HG03159 (cell line): ENCODE results near the gene GRIK4.

Experiments used
- ATAC-seq: cut with Tn5 transposase; IDR thresholded peaks from one replicate; pipeline ENCODE4 v1.9.1; 2021; ENCODE audit warnings: mild to moderate bottlenecking, moderate library complexity; ENCODE audit not compliant: unreplicated experiment

The GRIK4 gene

DNA sequence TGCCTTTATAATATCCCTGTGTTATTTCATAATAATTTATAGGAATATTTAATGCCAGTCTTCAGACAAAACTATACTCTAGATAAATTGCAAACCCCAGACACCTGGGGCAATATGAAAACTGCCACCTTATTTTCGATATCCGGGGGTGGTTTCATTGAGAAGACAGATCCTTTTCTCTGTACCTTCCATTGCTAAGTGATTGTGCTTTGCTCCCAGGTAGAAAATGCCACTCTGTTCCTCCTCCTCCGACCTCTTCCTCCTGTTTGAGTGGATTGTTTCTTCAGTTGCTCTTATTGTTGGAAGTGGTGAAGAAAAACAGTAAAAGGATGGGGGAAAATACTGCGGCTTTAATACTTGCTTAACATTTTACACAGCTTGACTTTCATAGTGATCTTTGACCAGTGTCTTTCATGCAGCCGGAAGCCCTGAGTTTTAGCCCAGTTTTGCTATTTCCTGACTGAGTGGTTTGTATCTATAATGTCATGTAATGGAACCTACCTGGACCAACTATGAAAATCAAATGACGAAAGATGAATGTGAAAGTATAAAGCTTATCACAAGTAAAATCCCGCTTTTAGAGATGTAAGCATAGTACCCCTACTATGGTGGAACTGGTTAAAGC is 5.6 kb upstream of the GRIK4 start:
- ATAC-seq: no peak

DNA sequence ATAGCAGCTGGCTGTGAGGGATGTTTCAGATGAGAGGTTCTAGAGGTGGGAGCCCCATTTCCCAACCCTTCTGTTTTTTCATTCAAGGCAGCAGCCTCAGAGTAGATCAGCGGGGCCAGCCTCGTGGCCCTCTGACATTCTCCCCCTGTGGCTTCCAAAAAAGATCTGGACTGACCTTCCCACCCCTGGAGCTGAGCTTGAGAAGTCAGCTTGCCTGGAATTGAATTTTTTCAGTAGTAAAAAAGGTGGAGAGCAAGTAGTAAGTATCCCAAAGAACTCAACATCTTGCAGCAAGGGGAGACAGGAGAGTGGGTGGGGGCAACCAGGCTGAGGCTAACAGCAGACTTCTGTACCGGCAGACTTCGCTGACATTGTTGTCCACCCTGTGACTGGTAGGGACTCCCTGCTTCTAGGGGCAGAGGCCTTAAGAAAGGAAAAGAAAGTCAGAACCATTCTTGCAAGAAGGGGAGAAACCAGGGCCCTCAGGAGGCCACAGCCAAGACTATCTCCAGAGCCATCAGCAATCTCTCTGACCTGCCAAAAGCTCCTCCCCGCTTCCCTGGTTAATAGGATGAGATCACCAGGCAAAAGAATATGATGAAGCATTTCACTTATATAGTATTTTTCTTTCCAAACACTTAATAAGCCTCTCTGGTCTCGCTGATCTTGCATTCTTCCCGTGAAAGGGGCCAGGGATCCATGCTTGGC is 2.0 kb upstream of the GRIK4 start:
- no peak for ATAC-seq

DNA sequence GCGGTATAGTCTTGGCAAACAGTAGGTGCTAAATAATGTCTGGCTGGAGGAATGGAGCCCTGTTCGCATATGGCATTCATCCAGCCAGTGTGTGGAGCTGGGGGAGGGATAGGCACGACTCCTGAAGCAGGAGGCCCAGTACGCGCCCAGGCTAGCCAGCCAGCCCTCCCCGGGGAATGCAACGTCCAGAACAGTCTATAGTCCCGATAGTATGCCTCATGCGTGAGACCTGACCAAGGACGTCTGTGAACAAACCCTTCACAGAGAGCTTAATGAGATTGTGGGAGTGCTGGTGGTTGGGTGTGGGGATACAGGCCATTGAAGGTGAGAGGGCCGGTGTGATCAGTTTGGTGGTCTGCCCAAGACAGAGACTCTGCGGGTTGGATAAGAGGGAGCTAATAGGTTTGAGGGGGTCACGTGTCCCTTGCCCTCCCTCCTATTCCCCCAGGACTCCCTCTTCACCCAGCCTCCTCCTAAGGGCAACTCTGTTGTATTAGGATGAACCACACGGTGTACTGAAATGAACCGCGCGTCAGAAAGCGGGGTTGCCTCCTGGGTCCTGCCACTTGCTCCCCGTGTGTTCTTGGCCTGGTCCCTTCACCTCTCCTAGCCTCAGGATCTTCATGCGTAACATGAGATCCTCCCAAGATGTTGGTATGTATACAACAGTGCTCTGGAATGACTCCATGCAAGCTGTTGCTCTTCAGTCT is 987 bp upstream of the GRIK4 start:
- no peak for ATAC-seq

DNA sequence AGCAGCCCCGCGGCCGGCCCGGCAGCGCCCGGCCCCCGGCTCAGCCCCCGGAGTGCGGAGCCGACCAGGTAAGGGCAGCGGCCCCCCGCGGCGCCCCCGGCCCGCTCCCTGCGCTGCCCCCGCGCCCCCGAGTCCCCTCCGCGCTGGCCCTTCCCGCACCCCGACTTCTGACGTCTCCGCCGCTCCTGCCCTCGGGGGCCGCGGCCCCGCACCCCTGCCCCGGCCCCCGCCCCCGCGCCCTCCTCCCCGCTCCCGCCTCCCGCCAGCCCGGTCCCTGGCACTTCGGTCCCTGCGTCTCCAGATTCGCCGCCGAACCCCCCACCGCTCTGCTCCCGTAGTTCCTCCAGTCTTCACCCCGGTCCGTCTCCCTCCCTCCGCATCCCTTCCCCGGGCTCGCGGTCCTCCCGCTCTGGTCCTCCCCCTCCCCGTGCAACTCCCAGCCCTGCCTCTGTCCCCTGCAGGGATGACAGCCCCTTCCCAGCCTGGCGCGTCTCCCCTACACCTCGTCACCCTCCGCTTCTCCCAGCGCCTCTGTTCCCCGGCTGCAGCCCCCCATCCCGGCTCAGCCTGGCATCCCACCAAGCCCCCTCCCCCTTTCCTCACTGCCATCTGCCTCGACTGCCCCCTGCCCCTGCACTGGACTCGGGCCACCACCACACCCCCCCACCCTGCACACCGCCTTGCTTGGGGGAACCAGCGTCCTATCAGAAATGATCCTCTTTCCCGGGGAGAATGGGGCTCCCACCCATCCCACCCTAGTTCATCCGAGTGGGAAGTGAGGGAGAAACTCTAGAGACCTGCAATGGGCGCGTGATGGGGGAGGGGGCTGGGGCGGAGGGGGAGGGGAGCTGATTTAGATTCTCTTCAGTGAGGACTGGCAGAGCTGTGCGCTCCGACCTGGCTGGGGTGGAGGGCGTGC is 531 bp downstream of the GRIK4 start:
- no peak for ATAC-seq

DNA sequence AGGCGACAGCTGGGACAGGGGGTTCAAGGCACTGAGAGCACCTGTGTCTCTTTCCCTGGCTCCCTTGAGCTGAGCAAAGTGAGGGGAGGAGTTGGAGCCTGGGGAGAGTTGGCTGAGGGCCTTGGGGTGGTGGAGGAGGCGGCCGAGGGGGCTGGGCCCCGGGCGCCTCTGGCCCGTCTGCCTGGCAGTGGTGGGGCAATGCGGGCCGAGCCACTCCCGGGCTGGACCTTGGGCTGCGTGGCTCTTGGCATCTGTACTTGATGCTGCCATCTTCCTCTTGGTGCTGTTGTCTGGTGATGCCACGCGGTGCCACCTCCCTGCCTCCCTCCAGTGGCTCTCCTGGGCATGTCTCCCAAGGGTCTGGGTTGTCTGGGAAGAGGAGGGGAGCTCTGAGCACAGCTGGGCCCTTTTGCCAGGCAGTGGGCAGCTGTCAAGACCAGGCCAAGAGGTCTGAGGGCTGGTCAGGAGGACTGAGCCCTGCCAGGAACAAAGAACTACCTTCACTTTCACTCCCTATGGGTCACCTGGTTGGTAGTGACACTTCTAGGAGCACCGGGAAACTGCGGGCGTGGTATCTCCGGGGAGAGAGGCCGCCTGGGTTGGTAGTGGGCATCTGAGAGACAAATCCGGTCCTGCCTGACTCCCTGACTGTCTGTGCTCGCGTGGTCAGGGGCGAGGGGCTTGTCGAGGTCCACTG is 1.3 kb downstream of the GRIK4 start:
- ATAC-seq: no peak

DNA sequence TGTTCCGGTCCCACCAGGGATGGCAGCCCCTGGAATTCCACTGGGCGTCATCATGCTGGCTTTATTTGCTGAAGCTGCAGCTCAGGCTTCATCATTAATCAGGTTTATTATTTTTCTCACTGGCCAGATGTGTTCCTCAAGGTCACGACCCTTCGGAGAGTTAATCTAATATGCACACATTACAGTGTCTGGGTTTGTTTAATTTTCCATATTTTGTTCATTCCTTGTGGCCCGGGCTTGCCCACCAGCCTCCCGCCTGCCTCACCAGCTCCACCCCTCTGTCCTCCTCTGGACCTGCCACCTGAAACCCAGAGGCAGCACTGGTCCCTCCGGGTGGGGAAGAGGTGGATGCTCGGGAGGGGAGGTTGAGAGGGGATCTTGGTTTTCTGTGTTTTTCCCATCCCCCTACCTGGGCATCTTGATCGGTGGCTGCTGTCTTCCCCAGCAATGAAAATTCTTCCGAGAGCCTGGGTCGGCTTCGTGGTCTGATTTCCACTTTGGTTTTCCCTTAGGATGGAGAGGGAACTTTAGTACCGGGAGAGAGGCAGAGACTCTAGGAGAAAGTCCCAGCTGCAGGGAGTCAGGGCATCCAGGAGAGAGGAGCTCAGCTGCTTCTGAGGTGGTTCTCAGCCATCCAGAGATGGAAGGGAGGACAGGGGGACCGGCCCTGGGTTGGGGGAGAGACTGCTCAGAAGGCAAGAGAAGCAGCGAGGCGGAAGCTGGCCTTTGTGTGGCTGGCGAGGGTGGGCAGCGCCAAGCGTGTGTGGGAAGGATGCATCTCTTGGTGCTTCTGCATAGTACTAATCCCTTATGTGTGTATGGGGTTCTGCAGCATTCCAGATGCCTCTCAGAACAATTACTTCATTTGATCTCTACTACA is 2.1 kb downstream of the GRIK4 start:
- ATAC-seq: no peak

DNA sequence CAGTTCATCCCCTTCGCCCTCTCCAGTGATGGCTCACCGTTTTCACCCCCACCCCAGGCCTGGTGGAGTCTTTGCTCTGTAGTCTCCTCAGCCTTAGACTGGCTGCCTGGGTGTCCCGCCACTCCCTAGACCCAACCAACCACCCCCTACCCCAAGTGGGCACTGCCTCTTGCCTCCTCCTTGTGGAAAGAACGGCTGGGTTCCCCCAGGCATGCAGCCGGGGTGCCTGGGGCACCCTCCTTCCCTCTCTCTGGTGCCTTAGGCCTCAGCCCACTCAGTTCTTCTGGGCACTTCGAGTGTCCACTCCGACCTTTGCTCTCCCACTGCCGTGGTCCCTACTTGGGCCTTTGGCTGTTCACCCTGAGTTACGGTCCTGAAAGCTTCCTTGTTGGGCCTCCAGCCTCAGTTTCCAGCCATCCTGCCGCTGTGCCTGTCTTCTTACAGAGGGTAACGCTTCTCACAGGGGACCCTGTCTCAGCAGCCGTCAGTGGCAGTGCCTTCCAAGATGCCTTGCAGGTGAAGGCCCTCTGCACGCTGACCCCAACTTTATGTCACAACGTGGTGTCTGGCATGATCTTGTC is 3.1 kb downstream of the GRIK4 start:
- ATAC-seq: no peak

DNA sequence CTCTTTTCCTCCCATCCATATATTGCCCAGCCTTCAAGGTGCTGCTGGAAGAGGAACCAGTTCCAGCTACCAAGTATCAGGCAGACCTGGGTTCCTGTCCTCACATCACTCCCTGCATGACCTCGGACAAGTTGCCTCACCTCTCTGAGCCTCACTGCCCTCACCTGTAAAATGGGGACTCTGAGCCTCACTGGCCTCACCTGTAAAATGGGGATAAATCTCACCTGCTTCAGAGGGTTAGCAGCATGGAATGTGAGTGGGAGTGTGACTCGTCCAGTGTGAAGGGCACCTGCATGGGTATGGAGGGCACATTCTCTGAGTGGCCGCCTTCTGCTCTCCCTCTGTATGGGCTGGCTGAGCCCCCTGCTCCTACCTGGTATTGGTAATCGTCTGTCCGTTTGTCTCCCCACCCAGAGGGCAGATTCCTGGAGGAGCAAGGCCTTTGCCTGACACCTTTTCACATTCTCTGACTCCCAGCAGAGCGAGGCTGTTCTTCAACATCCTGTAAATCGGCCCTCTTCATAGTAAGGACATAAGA is 3.7 kb downstream of the GRIK4 start:
- ATAC-seq: no peak

DNA sequence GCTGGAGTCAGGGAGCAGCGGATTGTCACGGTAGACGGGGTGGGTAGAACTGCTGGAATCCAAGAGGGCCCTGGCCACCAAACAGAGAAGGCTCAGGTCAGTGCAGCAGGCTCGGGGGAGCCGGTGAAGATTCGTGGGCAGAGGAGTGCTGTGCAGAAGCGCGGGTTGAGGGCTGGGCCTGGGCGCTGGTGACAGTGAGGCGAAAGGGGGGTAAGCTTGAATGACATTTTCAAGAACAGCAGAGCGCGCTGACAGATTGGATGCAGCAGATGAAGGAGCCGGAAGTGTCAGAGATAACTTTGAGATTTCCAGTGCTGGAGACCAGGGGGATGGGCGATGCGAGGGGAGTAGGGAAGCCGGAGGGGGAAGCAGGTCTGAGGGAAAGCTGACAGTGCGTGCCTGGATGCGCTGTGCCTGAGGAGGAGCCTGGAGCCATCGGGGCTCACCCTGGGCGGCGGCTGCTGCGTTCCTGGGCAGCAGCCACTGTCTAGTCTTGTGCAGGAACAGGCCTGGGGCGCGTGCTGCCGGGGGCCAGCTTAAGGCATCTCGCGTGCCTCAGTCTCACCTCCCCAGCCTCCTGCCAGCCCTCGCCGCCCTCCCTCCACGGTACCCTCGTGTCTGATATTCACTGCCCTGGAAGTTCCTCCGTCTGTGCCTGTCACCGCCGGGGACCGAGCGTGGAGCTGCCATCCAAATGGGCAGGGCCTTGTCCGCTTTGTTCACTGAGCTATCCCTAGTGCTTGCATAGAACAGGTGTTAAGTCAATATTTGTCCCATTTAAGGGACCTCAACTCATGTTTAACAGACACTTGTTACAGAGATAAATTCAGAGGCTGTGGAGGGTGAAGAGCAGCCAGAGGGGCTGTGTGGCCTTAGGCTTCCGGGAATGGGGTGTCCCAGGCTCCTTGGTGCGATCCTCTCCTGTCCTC is 5.2 kb downstream of the GRIK4 start:
- no peak for ATAC-seq

DNA sequence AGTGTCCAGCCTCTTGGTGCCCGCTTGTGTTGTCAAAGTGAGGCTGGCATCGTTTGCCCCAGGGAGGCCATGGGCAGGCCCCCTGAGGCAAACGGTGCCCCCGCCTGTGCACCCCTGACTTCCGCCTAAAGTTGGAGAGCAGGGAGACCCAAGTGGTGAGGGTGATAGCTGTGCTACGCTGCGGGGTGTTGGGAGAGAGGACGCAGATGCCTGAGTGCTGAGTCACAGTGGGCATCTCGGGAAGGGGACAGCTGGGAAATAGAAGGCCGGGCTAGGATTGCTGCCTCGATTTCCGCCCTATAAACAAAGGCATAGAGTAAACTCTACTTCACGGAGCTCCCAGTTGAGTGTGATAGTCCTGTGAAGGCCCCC is 5.8 kb downstream of the GRIK4 start:
- ATAC-seq: no peak

DNA sequence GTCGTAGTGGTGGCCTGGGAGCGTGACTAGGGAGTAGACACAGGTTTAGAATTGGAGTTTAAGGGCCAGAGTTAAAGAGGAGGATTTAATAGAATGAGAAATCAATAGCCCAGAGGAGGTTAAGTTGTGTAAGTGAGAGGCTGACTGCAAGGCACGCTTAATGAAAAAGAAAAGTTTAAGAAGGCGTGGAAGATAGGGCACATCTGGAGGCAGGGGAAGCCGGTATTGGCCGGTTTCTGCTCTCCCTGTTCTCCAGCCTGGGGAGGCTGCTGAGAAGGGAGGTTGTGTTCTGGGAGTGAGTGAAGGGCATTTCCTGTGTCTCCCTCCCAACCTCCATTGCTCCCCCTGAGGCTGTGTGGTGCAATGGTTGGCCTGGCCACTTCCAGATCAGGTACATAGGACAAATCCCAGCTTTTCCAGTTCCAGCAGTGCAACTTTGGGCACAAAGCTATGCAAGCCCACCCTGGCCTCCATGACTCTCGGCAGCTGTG is 6.3 kb downstream of the GRIK4 start:
- ATAC-seq: no peak

DNA sequence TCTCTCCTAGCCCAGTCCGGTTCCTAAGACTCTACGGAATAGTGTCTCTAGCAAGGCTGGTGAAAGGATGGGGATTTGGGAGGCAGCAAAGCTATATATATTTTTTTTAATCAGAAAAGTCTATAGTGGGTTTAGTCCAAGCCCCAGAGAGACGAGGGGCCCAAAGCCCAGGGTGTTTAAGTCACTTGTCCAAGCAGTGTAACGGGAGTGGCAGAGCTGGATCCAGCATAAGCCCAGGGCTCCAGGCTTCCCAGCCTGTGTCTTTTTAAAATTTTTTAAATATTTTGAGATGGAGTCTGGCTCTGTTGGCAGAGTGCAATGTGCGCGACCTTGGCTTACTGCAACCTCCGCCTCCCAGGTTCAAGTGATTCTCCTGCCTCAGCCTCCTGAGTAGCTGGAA is 6.8 kb downstream of the GRIK4 start:
- no peak for ATAC-seq

DNA sequence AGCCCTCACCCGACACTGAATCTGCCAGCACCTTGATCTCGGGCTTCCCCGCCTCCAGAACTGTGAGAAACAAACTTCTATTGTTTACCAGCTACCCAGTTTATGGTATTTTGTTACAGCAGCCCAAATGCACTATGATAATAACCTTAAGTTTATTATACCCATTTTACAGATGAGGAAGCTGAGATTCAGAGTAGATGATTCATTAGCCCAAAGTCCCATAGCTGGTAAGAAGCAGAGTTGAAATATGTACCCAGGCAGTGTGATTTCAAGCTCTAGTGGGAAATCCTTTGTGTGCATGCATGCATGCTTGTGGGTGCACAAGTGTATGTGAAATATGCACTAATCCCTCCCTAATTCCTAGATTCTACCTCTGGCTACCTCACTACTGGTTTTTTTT is 7.9 kb downstream of the GRIK4 start:
- ATAC-seq: no peak

DNA sequence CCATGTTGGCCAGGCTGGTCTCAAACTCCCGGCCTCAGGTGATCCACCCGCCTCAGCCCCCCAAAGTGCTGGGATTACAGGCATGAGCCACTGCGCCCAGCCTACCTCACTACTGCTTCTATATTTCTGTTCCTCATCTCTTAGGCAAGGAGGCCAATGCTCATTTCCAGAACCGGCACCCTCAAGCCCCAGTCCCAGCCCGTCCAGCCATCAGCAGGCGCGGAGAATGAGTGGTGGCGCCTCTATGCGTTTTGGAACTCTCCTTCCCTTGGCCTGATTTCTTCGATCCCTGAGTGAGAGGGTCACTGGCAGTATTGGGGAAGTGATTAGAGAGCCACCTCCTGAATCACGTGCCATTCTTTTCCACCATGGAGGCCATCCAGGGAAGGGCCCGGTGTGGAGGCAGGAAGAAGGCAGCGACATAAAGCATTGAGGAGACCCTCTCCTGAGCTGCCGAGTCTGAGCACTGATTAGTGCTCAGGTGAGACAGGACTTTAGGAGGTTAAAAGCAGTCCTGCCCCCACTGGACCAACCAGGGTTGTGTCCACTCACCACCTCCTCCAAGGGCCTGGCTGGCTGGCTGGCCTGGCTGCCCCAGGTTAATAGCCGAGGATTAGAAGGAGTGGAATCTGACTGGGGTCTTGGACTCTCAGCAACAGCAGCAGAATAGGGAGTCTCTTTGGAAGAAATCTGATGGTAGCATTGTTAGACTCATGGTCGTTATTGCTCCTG is 8.7 kb downstream of the GRIK4 start:
- no peak for ATAC-seq

DNA sequence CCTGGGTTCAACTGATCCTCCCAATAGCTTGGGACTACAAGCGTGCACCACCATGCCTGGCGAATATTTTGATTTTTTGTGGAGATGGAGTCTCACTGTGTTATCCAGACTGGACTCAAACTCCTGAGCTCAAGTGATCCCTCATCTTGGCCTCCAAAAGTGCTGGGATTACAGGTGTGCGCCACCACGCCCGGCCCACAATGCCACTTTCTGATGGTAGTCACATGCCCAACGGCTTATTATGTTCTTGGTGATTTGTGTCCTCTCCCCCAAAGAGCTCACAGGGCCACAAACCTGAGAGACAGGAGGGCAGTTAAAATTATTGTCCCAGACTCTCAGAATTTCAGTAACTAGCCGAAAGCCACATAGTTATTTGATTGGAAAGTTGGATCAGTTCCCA is 9.6 kb downstream of the GRIK4 start:
- ATAC-seq: no peak

DNA sequence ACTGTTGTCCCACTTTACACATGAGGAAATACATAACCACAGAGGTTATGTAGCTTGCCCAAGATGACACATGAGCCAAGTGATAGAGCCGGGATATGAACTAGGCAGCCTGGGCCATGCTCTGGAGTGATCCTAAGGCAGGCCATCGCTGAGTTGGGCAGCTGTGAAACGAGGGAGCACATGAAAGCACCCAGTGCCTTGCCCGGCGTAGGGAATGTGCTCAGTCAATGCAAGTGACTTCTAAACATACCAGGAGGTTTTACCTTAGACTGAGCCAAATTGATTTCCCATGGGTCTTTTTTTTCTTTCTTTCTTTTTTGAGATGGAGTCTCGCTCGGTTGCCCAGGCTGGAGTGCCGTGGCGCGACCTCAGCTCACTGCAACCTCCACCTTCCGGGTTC is 10.5 kb downstream of the GRIK4 start:
- no peak for ATAC-seq

DNA sequence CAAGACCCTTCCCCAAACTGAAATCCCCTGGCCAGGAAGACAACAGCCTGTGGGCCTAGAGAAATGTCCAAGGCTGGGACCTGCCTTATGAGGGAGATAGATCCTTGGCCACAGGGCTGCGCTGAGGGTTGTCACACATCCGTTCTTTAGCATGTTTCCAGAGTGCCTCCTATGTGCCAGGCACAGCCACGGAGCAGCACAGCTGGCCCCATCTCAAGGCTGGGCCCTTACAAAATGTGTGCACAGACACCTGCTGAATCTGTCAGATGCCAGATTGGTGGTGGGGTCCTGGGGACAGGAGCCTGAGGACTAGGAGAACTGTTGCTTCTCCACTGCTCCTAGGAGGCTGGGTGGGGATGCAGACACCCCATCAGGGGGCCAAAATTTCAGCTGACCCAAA is 11.2 kb downstream of the GRIK4 start:
- no peak for ATAC-seq
